GM19463 (cell line): ENCODE measurements around the gene KMT2B.
"Not testable (repeated sequence)": the region's sequence is repeated elsewhere in the genome, so short reads cannot be mapped to it uniquely, and the experiment has no call there.

Source experiments
- ATAC-seq: cut with Tn5 transposase; IDR thresholded peaks from one replicate; pipeline ENCODE4 v1.9.1; 2021; ENCODE audit warnings: mild to moderate bottlenecking, moderate library complexity; ENCODE audit not compliant: unreplicated experiment

The KMT2B gene

DNA sequence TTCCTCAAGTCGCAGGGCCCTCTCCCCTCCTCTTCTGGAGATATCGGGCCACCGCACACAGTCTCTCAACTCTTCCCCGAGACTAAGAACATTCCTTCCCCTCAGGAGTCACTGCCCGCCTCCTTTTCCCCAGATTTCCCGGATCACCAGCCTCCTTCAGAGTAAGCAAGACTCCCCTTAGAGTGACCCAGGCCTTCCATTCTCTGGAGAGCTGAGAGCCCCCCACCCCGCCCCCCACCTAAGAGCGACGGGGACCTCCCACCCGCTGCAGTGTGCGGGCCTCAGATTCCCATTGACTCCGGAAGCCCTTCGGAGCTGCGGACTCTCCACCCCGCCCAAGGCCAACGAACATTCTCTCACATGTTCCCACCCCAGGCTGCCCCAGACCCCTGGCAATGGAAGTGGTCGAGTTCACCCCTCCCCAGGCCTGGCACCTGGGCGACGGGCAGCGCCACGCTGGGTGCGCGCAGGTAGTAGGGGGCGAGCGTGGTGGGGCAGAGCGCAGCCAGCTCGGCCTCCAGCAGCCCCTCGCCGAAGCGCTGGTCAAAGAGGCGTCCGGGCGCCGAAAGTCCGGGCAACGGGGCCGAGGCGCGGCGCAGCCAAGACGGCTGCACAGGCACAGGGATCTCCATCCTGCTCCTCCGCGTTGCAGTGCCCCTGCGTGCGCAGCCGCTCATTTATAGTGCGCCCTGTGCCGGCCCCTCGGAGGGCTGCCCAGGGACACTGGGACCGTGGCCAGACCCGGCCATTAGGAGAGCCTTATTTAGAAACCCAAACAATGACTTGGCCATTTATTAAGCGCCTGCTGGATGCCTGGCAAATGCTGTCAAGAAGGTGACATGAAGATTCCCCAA is 38.8 kb downstream of the KMT2B start, which contains the start of gene HSPB6:
HSPB6 (minus strand) TSS at position 653 of the 854 bp plus-strand sequence; CDS start at position 632, 21 bp downstream.
- no peak for ATAC-seq

DNA sequence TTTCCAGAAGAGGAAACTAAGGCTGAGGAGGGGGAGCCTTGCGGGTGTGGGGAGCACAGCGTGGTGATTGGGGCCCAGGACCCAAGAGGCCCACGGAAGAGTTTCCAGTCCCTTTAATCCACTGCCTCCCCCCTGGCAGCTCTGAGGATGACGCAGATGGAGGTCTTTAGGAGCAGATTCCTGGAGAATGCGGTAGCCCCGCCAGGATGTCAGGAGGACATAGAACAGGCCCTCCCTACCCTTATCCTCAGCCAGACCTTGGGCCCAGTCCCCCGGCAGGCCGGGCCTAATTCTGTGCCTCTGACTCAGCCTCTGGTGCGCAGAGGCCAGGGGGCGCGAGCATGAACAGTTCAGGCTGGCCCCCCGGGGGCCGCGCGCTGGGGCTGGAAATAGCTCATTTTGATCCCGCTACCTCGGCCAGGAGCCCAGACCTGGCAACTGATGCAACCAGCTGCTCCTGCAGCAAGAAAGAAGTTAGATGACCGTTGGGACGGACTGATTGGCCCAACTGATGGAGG is 39.5 kb downstream of the KMT2B start:
- ATAC-seq = no peak

DNA sequence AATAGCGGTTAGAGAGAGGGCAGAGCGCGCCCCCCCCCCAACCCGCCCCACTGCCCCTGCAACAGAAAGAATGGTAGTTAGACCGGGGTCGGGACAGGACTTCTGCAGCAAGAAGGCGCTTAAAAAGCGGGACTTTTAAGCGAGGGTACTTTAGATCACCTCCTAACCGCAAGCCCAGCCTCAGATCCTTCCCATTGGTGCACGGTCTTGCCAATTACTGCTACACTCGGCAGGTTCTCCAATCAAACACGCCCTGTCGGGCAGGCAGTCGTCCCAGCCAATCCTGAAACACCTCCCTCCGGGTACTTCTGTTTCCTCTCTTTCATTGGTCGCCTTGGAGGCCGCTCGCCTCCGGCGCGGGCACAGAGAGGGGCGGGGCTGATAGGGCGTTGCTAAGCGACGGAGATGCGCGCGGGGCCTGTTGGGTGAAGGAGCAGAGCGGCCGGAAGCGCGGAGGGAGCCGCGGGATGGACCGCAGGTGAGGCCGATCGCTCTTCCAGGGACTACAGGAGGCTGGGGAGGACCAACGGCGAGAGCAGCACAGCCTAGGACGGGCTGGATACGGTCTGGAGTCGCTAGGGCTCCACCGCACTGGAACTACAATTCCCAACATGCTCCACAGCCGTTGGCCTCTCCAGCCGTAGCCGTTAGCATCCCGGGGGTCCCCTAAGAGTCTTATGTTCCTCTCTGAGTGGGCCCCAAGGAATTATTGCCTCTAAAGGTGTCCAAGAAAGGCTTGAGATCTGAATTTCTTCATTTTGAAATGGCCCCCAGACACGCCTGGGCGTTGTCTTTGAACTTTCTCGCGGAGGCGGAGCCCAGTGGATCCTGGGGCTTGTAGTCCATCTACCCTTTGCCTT is 40.2 kb downstream of the KMT2B start, which contains the start of gene PROSER3:
PROSER3 (plus strand) TSS at position 428 of the 860 bp plus-strand sequence; CDS start at position 468, 40 bp downstream.
- ATAC-seq = peak; percentile 94

DNA sequence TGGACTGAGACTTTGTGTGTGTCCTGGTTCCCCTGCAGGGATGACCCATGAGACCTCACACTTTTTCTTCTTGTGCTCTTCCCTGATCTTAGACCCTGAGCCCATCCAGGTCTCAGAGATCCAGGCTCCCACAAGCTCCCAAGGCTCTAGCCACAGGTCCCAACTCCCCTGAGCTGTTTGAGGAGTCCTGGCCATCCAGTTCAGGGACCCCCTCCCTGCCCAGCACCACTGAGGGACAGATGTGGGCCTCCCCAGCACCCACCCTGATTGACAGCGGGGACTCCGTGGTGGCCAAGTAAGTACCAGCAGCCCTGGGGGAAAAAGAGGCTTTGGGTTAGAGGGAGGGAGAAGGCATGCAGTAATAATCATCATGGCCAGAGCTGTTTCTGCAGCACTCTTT is 41.9 kb downstream of the KMT2B start:
- ATAC-seq = no peak

DNA sequence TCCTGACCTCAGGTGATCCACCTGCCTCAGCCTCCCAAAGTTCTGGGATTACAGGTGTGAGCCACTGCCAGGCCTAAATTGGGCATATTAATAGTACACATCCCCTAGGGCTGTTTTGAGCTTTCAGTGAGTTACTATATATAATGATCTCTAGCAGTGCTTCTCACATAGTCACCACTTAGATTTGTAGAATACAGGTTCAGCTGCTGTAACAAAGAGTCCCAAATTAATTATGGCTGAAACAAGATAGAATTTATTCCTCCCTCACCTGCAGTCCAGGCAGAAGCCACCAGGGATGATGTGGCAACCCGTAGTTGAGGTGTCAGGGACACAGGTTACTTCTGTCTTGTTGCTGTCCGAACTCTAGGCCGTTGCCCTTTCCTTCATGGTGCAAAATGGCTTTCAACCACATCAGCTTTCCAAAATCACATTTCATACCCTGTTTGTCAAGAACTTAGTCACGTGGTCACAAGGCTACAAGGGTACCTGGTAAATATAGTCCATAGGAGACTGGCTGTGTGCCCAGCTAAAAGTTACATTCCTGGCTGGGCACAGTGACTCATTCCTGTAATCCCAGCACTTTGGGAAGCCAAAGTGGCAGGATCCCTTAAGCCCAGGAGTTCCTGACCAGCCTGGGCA is 43.0 kb downstream of the KMT2B start:
- ATAC-seq = no peak

DNA sequence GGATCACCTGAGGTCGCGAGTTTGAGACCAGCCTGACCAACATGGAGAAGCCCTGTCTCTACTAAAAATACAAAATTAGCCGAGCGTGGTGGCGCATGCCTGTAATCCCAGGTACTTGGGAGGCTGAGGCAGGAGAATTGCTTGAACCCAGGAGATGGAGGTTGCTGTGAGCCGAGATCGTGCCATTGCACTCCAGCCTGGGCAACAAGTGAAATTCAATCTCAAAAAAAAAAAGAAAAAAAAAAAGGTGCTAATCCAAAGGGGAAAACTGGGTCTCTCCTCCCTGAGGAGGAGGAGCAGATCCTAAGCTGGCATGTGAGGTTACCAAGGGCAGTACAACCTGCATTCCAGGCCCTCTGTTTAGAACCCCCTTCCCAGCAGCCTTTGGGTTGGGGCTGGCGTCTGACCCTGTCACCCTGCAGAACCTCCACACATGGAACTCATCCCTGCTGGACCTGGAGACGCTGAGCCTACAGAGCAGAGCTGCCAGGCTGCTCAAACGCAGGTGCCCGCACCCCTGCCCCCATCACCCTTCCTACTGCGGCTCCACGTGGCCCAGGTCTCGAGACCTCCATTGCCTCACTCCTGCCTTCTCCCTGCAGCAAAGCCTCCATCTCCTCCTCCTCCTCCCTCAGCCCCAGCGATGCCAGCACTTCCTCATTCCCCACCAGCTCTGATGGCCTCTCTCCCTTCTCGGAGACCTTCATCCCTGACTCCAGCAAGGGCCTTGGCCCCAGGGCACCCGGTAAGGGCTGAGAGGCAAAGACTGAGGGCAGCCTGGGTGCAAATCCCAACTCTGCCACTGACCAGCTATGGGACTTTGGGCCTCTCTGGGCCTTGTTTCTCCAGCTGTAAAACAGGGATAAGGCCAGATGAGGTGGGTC is 46.9 kb downstream of the KMT2B start:
- ATAC-seq = no peak

DNA sequence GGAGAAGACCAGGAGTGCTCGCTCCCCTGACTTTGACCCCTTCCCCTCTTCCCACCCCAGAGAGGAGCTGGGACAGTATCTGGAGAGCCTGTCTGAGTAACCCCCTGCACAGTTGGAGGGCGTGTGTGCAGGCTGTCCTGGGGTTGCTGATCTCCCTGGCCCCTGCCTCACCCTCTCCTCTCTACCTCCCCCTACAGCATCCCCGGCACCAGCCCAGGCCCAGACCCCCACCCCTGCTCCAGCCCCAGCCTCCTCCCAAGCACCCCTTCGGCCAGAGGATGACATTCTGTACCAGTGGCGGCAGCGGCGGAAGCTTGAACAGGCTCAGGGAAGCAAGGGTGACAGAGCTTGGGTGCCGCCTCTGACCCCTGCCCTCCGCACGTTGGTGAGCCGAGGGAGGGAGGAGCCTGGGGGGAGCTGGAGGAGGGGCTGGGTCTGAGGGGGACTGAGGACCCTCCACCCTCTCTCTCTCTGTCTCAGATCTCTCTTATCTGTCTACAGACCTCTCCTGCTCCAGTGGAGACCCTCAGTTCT is 48.8 kb downstream of the KMT2B start:
- no peak for ATAC-seq

DNA sequence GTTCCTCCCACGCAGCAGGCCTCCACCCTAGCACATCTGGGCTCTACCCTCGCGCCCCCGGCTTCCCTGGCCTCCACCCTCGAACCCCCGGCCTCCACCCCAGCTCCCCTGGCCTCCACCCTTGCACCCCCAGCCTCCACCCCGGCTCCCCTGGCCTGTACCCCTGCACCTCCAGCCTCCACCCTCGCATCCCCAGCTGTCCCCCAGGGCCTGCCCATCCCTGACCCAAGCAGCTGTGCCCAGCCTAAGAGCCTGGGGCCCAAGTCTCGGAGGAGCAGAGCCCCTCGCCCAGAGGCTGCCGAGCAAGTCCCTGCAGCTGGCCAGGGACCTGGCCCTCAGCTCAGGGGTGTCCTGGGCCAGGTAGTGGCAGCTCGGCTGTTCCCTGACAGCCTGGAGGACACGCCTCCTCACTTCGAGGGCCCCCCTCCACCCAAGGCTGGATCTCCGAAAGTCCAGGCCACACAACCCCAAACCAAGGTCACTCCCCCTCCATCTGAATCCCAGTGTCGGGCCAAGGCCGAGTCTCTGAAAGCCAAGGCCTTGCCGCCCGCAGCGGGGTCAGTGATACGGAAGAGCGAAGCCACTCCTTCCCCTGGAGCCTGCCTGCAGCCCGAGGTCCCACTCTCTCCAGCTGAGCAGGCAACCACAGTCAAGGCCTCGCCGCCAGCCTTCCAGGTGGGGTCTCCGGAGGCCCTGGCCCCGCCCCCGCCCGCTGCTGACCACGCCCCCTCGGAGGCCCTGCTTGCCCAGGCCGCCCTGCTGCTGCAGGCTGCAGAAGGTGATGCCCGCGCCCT is 49.7 kb downstream of the KMT2B start:
- no peak for ATAC-seq

DNA sequence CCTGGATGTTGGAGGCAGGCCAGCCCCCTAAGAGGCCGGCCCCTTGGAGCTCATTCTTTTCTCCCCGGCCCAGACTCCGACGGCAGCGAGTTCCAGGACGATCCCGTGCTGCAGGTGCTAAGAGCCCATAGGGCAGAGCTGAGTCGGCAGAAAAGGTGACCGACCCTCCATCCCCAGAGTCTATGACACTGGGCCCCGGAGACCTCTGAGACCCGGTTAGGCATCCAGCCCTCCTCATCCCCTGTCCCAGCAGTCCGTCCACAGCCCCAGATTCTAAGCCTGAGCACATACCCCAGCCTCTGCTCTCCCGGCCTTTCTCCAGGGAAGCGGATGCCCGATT is 50.2 kb downstream of the KMT2B start:
- ATAC-seq = no peak

DNA sequence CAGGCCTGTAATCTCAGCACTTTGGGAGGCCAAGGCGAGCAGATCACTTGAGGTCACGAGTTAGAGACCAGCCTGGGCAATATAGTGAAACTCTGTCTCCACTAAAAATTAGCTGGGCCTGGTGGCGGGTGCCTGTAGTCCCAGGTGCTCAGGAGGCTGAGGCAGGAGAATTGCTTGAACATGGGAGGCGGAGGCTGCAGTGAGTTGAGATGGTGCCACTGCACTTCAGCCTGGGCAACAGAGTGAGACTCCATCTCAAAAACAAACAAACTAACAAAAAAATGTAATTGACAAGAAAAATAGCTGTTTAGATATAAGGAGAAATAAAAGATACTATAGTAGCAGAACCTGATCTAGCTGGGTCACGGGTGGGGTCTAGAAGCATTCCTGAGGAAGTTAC is 54.6 kb downstream of the KMT2B start:
- not testable (repeated sequence) for ATAC-seq

DNA sequence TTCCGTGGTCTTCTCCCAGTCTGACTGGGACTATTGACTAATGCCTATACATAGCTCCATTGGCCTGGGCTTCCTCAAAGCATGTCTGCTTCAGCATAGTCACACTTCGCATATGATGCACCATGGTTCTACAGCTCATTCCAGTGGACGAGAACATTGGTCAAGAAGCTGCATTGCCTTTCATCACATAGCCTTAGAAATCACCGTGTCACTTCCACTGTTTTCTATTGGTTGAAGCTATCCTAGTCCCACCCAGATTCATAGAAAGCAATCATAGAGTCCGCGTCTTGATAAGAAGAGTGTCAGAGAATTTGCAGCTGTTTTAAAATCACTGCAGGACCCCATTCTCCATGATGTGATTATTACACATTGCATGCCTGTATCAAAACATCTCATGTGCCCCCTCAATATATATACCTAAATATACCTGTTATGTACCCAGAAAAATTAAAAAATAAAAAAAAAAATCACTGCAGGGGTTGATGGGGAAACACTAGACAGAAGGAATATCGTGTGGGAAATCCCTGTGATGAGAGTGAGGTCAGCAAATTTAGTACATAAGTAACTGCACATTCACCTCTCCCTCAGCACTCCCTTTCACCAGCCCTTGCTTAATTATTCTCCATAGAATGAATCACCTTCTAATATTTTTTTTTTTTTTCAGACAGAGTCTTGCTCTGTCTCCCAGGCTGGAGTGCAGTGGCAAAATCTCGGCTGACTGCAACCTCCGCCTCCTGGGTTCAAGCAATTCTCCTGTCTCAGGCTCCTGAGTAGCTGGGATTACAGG is 55.4 kb downstream of the KMT2B start:
- ATAC-seq = no peak

DNA sequence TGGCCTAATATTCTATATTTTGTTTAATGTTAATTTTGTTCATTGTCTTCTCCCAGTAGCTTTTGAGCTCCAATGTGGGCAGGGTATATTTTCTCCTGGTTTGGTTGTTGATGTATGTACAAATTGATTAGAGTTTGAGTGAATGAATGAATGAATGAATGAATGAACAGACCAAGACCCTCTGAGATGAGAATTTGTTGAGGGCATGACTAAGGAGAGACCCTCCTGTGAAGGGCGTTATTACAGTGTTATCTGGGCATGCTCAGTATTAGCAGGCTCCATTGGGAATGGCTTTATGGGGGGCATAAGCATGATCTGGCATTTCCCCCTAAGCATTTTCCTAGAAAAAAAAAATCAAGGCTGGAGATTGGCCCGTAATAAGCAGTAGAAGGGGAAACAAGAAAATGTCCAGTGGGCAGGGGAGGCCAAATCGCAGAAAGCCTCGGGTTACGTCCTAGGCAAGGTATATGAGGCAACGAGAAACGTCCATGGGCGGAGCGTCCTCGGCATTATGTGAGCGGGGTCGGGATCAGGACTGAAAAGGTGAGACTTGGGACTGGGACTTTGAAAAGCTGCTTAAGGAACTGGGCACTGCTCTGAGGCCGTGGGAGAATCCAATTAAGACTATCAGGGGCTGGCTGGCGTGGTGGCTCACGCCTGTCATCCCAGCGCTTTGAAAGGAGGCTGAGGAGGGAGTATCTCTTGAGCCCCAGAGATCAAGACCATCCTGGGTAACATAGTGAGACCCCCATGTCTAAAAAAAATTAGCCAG is 56.7 kb downstream of the KMT2B start:
- ATAC-seq = no peak

DNA sequence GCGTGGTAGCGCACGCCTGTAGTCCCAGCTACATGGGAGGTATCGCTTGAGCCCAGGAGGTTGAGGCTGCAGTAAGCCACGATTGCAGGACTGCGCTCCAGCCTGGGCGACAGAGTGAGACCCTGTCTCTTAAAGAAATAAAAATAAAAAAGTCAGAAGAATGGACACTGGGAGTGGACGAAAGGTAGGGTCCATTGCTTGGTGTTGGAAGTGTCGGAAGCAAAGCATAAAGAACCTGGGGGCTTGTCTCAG is 57.2 kb downstream of the KMT2B start:
- ATAC-seq = no peak

DNA sequence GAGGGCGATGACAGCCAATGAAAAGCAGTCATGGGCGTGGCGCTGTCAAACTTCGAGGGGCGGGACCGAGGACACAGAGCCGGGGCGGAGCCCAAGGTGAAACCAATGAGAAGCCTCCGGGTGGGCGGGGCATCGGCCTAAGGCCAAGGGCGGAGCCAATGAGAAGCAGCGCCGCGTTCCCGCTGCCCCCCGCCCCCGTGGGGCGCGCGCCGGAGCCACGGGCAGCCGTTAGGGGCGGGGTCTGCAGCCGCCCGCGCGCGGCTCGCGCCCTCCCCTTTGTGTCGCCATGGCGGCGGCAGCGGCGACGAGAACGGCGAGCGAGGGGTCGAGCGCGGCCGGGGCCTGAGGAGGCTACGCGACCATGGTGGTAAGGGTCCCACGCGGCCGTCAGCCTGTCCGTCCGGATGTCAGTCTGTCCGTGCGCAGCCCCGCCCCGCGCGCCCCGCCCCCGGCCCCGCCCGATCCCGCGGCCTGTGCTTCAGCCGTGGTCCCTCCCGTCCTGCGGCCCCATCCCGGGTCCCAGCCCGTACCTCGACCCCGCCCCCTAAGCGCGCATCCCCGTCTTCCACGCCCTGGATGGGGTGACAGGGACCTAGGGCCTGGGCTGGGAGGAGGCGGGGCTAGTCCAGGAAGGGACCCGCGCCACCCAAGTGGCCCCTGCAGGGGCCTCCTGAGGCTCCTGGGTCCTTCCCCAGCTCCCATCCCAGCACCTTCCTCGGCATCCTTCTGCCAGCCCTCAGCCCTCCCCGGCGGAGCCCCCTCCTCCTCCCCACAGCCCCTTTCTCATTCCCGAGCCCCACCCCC is 57.7 kb downstream of the KMT2B start, which contains the start of gene ARHGAP33:
ARHGAP33 (plus strand) TSS at position 267 of the 804 bp plus-strand sequence; CDS start at position 362, 95 bp downstream.
- peak; percentile 90 for ATAC-seq

DNA sequence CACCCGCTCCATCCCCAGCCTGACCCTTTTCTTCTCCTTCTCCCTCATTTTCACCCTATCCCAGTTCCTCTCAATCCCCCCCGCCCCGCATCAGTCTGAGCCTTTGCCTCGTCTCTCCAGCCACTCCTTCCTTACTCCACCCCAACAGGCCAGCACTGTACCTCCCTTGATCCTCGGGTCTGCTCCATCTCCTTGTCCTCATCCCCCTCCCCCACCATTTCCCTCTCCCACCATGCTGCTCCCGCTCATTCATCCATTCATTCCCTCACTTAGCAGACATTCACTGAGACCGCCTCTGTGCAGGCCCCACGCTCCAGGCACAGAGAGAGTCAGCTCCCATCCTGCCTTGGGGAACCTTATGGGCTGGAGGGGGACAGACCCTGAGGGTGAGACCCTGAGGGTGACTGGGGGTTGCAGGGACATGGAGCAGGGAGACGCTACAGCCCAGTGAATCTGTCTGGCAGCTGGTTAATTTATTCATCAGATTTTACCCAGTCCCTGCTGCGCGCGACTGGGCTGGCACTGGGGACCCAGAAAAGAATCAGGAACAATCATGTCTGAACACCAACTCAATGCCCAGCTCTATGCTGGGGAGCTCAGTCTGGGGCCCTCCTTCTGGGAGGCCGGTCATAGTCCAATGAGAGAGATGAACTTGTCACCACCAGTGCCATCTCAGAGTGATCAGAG is 58.4 kb downstream of the KMT2B start:
- ATAC-seq = no peak
